G401 (cell line): Measurements from ENCODE around the gene SSPN. TPM values are rescaled to one million over a fixed set of nuclear protein-coding genes. Genes with fewer than 3 reads are reported as not detected.
A peak's percentile ranks its signal among the peaks of the same experiment; 100 is the strongest.

ENCODE experiments used
- DNase-seq: peaks from one replicate; pipeline ENCODE4 v3.0.0-alpha.2; 2015; ENCODE audit warnings: low spot score
- in situ Hi-C: cut with HindIII; loops from 2 replicates; pipeline ENCODE4 v1.10.0; 2016; ENCODE audit warnings: low sequenced_read_pairs, mixed read lengths
- total RNA-seq: library from RNA; depleted of rRNA; stranded (reverse); fragments of >200 nt; shearing (Covaris generic); gene quantifications from 2 replicates; pipeline ENCODE4 v1.2.3, GENCODE V29; 2014

SSPN gene
- total RNA-seq, 1 experiment from 2014 or later: 2.9 TPM

GRCh38 chr12:26185532-26186320, 9.6 kb upstream of the SSPN start:
- DNase-seq: no peak
- in situ Hi-C loops: no loop called here

DNA sequence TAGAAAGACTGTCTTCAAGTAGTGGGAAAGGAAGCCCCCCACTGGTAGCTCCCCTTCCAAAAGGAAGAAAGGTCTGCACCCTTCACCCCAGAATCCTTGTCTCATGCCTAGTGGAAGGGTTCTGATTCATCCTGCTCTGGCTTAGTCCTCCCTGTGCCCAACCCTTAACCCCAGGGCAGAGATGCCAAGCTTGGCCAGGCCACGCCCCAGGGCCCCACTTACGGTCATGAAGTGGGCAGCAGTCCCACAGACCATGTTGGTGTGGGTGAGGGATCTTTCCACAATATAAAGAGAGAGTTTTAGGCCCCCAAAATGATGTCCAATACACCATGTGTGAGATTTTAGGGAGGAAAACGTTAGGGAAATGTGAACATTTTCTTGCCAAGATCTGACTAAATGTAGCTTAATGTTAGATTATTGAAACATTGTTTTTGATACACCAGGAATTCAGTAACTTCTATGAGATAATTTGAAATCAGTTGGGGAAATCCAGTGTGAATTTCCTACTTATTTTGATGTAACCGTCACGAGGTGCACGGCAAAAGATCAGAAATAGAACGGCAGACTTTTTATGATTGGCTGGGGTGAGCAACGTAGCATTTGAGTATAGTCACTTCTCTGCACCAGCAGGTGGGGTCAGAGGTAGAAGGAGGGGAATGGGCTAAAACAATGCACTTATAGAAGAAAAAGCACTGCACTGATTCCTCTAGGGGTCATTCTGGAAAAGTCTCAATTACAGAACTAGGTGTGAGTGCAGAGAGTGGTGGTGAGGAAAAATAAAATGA, 8.2 kb upstream of the SSPN start:
- in situ Hi-C loops: no loop called here

DNA sequence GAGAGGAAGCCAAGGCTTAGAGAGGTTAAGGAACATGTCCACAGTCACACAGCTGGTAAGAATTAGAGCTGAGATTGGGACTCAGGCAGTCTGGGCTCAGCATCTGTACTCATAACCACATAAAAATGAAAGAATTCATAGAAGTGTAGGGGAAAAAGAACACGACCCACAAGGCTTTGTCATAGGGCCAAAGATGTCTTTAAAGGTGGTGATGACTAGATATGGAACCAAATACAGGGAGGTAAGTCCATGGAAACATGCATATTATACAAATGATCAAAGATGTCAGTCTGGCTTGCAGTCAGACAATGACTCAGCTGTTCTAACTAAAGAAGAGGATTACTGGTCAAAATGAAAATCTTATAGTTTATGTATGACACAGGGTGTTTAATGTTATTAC, 7.2 kb upstream of the SSPN start:
- in situ Hi-C loops: no loop called here
- DNase-seq: no peak

More for the DNA sequence above, 8.2 kb upstream of the SSPN start:
- DNase-seq: no peak

GRCh38 chr12:26188641-26189040, 6.7 kb upstream of the SSPN start:
- no peak for DNase-seq
- in situ Hi-C loops: no loop called here

- in situ Hi-C loops: no loop called here
- DNase-seq: no peak
These were observed 3.2 kb upstream of the SSPN start for GRCh38 chr12:26192142-26192541.

DNA sequence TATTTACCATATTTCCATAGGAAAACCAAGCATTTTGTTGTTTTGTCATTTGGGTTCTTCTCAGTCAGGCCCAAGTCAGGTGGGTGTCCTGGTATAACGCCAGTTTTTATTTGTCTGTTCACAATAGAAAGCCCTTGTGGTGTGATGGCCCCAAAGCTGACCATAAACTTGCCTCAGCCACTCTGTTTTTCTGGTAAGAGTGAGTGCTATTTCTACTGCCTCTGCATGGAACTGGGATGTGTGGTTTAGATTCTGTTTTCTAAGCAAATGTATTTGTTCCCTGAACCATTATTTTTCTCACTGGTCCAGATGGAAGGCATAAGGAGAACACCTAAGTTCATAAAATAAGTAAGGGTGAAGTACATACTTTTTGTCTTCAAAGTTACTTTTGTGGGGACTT, 1.8 kb upstream of the SSPN start:
- in situ Hi-C loops: no loop called here
- no peak for DNase-seq

DNA sequence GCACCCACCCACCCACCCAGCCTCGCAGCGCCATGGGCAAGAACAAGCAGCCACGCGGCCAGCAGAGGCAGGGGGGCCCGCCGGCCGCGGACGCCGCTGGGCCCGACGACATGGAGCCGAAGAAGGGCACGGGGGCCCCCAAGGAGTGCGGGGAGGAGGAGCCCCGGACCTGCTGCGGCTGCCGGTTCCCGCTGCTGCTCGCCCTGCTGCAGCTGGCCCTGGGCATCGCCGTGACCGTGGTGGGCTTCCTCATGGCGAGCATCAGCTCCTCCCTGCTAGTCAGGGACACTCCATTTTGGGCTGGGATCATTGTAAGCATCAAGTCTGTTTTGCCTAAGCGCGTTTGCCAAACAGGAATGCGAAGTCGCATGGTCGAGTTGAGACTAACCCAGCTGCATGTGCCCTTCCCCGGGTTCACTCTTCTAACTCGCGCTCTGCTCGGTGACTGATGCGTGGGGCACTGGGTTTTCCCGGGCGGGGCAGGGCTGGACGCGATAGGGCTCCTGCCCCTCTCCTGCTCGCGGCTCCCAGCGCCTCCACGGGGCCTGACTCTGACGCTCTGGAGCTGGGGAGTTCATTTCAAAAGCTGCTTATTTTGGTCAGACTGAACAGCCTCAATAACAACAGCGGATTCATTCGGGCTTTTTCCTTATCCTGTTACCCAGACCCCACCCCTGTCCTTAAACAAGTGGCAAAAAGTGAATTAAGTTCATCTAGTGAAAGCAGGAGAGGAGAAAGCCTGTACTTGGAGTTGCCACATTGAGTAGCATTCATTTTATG, 458 bp downstream of the SSPN start:
- in situ Hi-C loops: no loop called here
- peak; percentile 77 for DNase-seq

GRCh38 chr12:26196421-26196716, 996 bp downstream of the SSPN start:
- DNase-seq: peak; percentile 67
- in situ Hi-C loops: no loop called here

DNA sequence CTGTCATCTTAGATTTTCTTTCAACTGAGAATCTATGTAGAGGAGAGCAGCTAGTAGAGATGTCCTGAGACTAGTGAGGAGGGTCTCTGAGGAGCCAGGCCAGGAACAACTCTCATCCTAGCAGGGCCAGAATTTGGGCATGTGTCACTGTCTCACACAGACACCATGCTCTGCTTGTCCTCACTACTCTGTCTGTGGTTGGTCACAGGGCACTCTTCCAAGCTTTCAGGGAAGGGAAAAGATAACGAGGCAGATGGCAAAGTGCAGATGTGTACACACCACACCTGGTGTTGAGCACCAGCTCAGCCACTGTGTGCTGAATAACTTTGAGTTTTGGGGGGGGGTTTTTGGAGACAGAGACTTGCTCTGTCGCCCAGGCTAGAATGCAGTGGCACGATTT, 2.5 kb downstream of the SSPN start:
- peak; percentile 51 for DNase-seq
- in situ Hi-C loops: no loop called here

DNA sequence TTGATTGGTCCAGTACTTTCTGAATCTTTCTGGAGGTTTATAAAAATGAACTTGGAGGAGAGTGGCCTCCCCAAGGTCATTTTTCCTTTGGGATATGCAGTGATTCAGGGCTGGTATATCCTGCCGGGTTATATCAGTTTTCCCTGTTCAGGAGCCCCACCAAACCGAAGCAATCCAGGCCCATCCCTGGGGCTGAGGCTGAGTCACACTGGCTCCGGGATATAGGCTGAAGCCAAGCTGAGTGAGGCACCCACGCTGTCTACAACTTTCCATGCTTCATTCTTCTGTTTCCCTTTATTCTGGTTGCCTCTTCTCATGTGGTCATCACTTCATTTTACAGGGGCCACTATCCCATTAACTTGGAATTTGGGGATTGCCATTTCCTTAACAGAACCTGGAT, 3.4 kb downstream of the SSPN start:
- no peak for DNase-seq

DNA sequence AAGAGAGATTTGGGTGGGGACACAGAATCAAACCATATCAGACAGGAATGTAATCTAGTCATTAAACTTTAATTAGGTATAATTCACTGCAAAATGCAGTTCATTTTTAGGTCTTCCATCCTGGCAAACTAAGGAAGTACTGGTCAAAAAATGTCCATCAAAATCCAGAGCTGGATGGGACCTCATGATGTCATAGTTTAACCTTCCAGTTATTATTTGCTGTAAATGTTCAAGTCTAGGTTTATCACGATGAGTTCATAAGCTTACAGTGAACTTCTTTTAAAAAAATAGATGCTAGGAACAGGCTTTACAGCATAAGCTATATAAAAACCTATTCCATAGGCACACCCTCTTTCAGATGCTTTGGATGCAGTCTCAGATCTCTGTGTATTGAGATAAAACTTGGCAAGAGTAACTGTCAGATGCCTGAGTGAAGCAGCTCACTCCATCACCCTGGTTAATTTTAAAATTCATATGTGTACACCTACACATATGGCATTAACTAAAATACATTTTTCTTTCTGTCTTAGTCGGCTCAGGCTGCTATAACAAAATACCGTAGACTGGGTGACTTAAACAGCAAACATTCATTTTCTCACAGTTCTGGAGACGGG, 7.9 kb downstream of the SSPN start:
- DNase-seq: peak; percentile 26

More for the DNA sequence above, 3.4 kb downstream of the SSPN start:
- in situ Hi-C loops: no loop called here

GRCh38 chr12:26204612-26205289, 9.4 kb downstream of the SSPN start:
- peak; percentile 61 for DNase-seq
- in situ Hi-C loops: no loop called here

More for the DNA sequence above, 7.9 kb downstream of the SSPN start:
- in situ Hi-C loops: no loop called here

GRCh38 chr12:26205298-26205697, 9.9 kb downstream of the SSPN start:
- DNase-seq: peak; percentile 13
- in situ Hi-C loops: no loop called here

DNA sequence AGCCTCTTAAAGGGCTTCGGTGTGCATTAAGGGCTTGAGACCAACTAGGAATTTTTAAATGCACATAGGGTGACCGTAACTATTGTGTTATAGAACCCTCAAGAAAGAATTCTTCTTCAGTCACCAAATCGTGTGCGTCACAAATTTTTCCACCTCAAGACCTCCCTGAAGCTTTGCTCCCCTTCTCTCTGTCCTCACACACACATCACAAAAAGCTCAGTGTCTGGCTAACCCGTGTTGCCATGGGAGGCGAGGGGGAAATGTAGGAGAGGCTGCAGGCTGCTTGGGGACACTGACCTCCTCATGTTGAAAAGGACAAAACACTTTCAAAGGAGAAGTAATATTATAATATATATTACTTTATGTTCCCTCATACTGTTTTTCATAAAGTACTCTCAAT, 10.6 kb downstream of the SSPN start:
- in situ Hi-C loops: no loop called here

DNA sequence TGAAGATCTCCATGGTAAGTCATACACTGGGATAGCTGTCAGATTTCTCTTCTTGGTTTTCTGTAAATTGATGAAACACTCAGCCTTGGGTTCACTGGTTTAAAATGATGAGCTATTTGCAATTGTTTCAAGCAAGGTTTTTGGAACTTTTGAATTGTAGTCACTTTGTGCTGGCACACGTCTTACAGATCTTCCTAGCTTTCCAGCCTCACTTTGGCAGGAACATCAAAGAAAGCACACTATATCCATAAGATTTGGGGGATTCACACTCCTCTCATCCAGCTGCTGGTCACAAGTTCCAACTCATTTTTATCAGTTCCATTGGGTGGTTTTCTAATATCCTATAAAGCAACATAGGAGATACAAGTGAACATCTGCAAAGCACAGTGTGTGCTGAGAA, 16.0 kb downstream of the SSPN start:
- DNase-seq: no peak
- in situ Hi-C loops: no loop called here

More for the DNA sequence above, 10.6 kb downstream of the SSPN start:
- peak; percentile 25 for DNase-seq

- in situ Hi-C loops: no loop called here
- DNase-seq: no peak
These were observed 17.0 kb downstream of the SSPN start for GRCh38 chr12:26212396-26212795.

- no peak for DNase-seq
- in situ Hi-C loops: no loop called here
These were observed 17.6 kb downstream of the SSPN start for GRCh38 chr12:26212988-26213387.

GRCh38 chr12:26214121-26214520, 18.7 kb downstream of the SSPN start:
- in situ Hi-C loops: no loop called here
- peak; percentile 68 for DNase-seq

GRCh38 chr12:26219736-26220135, 24.4 kb downstream of the SSPN start:
- DNase-seq: peak; percentile 25
- in situ Hi-C loops: no loop called here
